ENCODE results near the gene DCANP1. TPM values are rescaled to one million over a fixed set of nuclear protein-coding genes. Genes with fewer than 3 reads are reported as not detected.

The DCANP1 gene
- total RNA-seq, 1 experiment from 2014 or later = not detected

DNA sequence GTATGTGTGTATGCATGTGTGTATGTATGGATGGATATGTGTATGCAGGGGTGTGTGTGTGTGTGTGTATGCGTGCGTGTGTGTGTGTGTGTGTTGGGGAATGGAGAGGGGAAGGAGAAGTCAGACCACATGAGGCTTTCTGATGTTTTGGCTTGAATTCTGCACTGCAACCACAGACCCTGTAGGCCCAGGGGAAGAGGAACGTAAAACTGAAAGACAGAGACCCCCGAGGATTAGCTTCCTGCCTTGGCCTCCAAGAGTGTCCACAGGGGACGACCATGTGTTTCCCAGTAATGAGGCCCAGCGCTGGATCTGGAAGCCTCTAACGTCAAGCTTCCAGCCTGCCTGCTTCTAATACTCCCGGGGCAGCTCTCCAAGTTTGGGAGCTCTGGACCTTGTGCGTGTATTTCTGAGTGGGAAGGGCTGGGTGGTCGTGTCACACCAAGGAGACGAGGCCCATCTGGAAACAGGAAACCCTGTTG, 5.8 kb downstream of the DCANP1 start (continued):
- TF ChIP-seq, protein P1, sequence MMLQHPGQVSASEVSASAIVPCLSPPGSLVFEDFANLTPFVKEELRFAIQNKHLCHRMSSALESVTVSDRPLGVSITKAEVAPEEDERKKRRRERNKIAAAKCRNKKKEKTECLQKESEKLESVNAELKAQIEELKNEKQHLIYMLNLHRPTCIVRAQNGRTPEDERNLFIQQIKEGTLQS (IDR thresholded peaks at IDR 0.05) = no peak
- TF ChIP-seq SP1 (IDR thresholded peaks at IDR 0.05; ENCODE audit: low read depth) (no peak), EZH2 (IDR thresholded peaks at IDR 0.05) (no peak)

DNA sequence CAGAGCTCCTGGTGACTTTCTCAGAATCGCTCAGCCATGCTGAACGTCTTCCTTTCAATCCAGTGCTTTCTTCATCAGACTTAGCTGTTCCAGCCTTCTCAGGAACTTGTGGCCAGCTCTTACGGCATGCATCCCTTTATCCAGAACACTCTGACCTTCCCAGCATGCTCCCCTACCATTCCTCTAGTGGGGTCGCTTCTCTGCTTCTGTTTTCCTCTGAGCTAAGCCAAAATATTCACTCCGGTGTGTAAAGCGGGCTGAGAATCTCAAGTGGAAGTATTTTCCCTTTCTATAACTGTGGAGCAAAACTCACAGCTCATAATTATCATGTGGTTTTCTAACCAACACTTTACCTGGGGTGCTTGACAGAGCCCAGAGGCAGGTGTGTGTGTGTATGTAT, 6.2 kb downstream of the DCANP1 start:
- Histone ChIP-seq H4K20me1 (ENCODE audit: insufficient read depth) (no peaks in the 10 kb centered on the region), H3K27ac (ENCODE audit: low read depth, low read length) (no peak overlapping the region), H2AFZ (ENCODE audit: low read depth, low read length, poor library complexity, severe bottlenecking) (no peak overlapping the region), H3K4me3 (replicated peaks in 1 of 2; ENCODE audit: low read depth in 1 of 2, low read length in 2 of 2) (no peak overlapping the region), H3K9me3 (ENCODE audit: control insufficient read depth in 1 of 2, insufficient read depth in 1 of 2, low read depth in 1 of 2, low read length in 2 of 2) (no peaks in the 10 kb centered on the region), H3K9ac (ENCODE audit: low read length) (no peak overlapping the region), H3K4me2 (ENCODE audit: low read length) (no peak overlapping the region), H3K27me3 (ENCODE audit: insufficient read depth, low read length) (no peaks in the 10 kb centered on the region; the same call in 1 of the 2 replicates), H3K79me2 (ENCODE audit: insufficient read depth, low read length) (no peaks in the 10 kb centered on the region), H3K4me1 (ENCODE audit: control insufficient read depth in 1 of 2, insufficient read depth in 2 of 2, low read length in 2 of 2) (peaks cover 10 to 17% of the 10 kb centered on the region in 2 experiments; a peak in 3 of 4 replicates), H3K9me2 (ENCODE audit: insufficient read depth) (no peaks in the 10 kb centered on the region), H3K36me3 (ENCODE audit: control insufficient read depth in 1 of 2, insufficient read depth in 2 of 2, low read length in 2 of 2) (no peaks in the 10 kb centered on the region)
- TF ChIP-seq ELF1 (IDR thresholded peaks at IDR 0.05; ENCODE audit: borderline replicate concordance, low read depth) (no peak), RAD21 (IDR thresholded peaks at IDR 0.05; ENCODE audit: low read depth) (no peak), EZH2phosphoT487 (IDR thresholded peaks at IDR 0.05; ENCODE audit: borderline replicate concordance) (no peak), CEBPB (IDR thresholded peaks at IDR 0.05; ENCODE audit: low read depth) (no peak)
- TF ChIP-seq, protein P2, sequence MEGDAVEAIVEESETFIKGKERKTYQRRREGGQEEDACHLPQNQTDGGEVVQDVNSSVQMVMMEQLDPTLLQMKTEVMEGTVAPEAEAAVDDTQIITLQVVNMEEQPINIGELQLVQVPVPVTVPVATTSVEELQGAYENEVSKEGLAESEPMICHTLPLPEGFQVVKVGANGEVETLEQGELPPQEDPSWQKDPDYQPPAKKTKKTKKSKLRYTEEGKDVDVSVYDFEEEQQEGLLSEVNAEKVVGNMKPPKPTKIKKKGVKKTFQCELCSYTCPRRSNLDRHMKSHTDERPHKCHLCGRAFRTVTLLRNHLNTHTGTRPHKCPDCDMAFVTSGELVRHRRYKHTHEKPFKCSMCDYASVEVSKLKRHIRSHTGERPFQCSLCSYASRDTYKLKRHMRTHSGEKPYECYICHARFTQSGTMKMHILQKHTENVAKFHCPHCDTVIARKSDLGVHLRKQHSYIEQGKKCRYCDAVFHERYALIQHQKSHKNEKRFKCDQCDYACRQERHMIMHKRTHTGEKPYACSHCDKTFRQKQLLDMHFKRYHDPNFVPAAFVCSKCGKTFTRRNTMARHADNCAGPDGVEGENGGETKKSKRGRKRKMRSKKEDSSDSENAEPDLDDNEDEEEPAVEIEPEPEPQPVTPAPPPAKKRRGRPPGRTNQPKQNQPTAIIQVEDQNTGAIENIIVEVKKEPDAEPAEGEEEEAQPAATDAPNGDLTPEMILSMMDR (IDR thresholded peaks at IDR 0.05 in 2 of 3, conservative IDR thresholded peaks at IDR 0.05 in 1 of 3; ENCODE audit: borderline replicate concordance in 1 of 3, insufficient read depth in 1 of 3, low read depth in 2 of 3, low read length in 2 of 3) = no peak
- intact Hi-C loops (cut with micrococcal nuclease) = no loop called here
- ChIA-PET CTCF (interaction anchor here (2.2 kb wide), 1 partner anchor 17 kb away, joined by 7 read pairs; no protein-coding TSS in a partner anchor), POLR2A (no interaction called here), RAD21 (ENCODE audit: low non-redundant PET in 1 of 2, low total read pairs in 2 of 2, uncharacterized antibody in 2 of 2, unreplicated experiment in 2 of 2) (no interaction called here)
- BruUV-seq (replicated peaks) = no TSS peak
- DNase-seq (ENCODE audit: low read depth, low spot score) (no peak), ATAC-seq (no peak)
